Right cardiac atrium (tissue), 5 donors: Measurements from ENCODE around the gene FAM20B. TPM values are rescaled to one million over a fixed set of nuclear protein-coding genes. Genes with fewer than 3 reads are reported as not detected.

ENCODE experiments used
- ATAC-seq, 2 donors: fragments of 200-7000 bp; cut with Tn5 transposase; one replicate each; pipeline versions ENCODE4 v1.8.0 to v1.9.1; 2020; ENCODE audit warnings: moderate library complexity in 2 of 2, mild to moderate bottlenecking in 1 of 2
- DNase-seq, 3 donors: peaks; one replicate each; pipeline ENCODE4 v3.0.0-alpha.2; 2020
- H3K27ac ChIP-seq: one replicate; pipeline ENCODE4 v1.5.1; 2013; ENCODE audit warnings: mild to moderate bottlenecking, low read length, control low read depth, moderate library complexity
- H3K27me3 ChIP-seq: one replicate; pipeline ENCODE4 v1.6.1; 2013; ENCODE audit not compliant: control insufficient read depth, insufficient read depth
- H3K4me1 ChIP-seq: one replicate; pipeline ENCODE4 v1.6.1; 2013; ENCODE audit warnings: low read length; ENCODE audit not compliant: control insufficient read depth, insufficient read depth
- H3K4me3 ChIP-seq: one replicate; pipeline ENCODE4 v1.5.1; 2013; ENCODE audit warnings: low read length, control low read depth
- H3K9me3 ChIP-seq: one replicate; pipeline ENCODE4 v1.6.1; 2013; ENCODE audit warnings: low read length; ENCODE audit not compliant: control insufficient read depth
- WGBS: extraction: QIAGEN DNeasy Blood & Tissue Kit; methylation state at CpG from one replicate; pipeline ENCODE4 v1.1.7; 2013; 5-methylcytosine and 5-hydroxymethylcytosine counted together
- intact Hi-C, 4 donors: fragments of 100-400 bp; cut with DNase I; formaldehyde crosslinking; loops; one replicate each; pipeline versions ENCODE4 v1.11.0 to v1.14.0; 2022 to 2023
- polyA plus RNA-seq: library from polyadenylated mRNA; stranded (reverse); fragments of 200-250 nt; gene quantifications from one replicate; pipeline ENCODE4 v1.2.3, GENCODE V29; 2013
- total RNA-seq, 4 donors: library from RNA; stranded (reverse); fragmentation: NEBNext Ultra II Directional; extraction: Animal tissue kit (Norgen Biotek cat#: 25700); gene quantifications; one replicate each; pipeline ENCODE4 v1.2.1, GENCODE V29; 2021
- donor health status: healthy with polysubstance abuse.
- donor health status: DM: no; HTN: yes; CAD: no.
- donor health status: DM: no; HTN: no; CAD: no.
- donor health status: DM: no; HTN: yes; CAD: no; lungs with severe emphysema.
- donor health status: DM: yes; HTN: yes; CAD: no.

FAM20B gene
- total and polyA plus RNA-seq, 5 donors, result 24.2 to 81.3 (median 61.7) TPM

- intact Hi-C loops, result no loop called here
- DNase-seq (no peak), ATAC-seq (no peak)
- Histone ChIP-seq H3K27ac (no peak overlapping the region), H3K4me3 (no peak overlapping the region), H3K4me1 (peaks cover 7% of the 10 kb centered on the region), H3K27me3 (no peaks in the 10 kb centered on the region), H3K9me3 (no peaks in the 10 kb centered on the region)
- WGBS, result 75% methylated on average over 5 of the region's 5 CpGs
Measured at GRCh38 chr1:179094818-179095217, 69.1 kb downstream of the FAM20B start.

DNA sequence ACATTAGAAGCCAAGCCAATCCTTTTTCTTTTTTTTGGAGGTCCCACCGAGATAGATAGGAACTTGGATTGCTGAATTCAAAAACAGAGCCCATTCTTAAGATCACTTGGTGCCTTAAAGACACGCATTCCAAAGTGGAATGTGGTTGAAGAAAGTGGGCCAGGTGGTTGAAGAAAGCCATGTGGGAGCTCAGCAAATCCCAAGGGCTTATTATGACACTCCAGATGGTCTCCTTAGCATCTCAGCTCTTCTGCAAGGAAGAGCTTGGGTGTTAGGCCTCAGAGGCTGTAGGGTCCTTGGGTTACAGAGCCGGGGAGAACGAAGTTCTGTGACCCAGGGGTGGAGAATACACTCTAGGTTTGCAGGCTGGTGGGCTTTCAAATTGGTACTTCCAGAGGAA, 69.7 kb downstream of the FAM20B start:
- intact Hi-C loops, result no loop called here
- WGBS, result 85% methylated on average over 4 of the region's 4 CpGs
- Histone ChIP-seq H3K27me3 (no peaks in the 10 kb centered on the region), H3K4me1 (peaks cover 7% of the 10 kb centered on the region), H3K4me3 (no peak overlapping the region), H3K27ac (no peak overlapping the region), H3K9me3 (no peaks in the 10 kb centered on the region)
- no peak for DNase-seq
- ATAC-seq, result no peak

DNA sequence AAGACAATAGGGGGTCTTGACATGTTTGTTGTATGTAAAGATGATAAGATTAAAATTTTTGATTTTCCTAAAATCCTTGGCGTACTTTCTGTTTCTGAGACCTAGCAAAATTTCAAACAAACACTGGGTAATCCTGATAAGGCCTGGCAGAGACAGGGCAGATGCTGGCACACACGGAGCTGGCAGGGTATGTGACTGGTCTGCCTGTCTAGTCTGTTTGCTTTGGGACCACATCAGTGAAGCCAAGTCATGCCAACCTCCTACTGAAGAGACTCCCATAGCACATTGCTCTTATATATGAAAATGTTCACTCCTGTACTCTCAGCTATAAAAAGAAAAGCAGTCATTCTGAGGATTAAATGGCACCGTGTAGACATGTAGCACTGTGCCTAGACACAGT, 70.2 kb downstream of the FAM20B start:
- Histone ChIP-seq H3K27ac (no peak overlapping the region), H3K9me3 (no peaks in the 10 kb centered on the region), H3K27me3 (no peaks in the 10 kb centered on the region), H3K4me3 (no peak overlapping the region), H3K4me1 (peaks cover 7% of the 10 kb centered on the region)
- intact Hi-C loops, result no loop called here
- peak in 1 of 2 donors; percentile 38 for ATAC-seq
- 68% methylated on average over 3 of the region's 3 CpGs for WGBS
- no peak for DNase-seq

DNA sequence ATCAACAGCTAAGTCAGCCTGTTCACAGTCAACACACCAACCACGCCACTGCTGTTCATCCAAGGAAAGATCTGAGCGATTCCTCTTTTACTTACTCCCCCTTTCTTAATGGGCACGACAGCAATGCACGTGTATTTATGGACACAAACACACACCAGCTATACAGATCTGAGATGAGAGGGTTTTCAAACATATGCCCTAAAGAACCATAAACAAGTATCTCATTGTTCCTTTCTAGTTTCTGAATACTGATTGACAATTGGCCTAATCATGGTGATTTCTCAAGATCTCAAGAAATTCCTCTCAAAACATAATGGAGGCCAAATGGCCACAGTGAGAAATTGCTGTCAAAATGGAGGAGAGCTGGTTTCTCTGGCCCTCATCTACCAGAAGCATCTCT, 74.2 kb downstream of the FAM20B start:
- DNase-seq (no peak), ATAC-seq (no peak)
- H3K27me3 ChIP-seq, result no peaks in the 10 kb centered on the region
- H3K4me1 ChIP-seq, result no peaks in the 10 kb centered on the region
- H3K27ac ChIP-seq, result no peak overlapping the region
- H3K9me3 ChIP-seq, result no peaks in the 10 kb centered on the region
- intact Hi-C loops, result no loop called here
- WGBS, result 95% methylated on average over 4 of the region's 4 CpGs
- no peak overlapping the region for H3K4me3 ChIP-seq

GRCh38 chr1:179101566-179101965, 75.9 kb downstream of the FAM20B start:
- no peaks in the 10 kb centered on the region for H3K27me3 ChIP-seq
- no peaks in the 10 kb centered on the region for H3K9me3 ChIP-seq
- no peak overlapping the region for H3K4me3 ChIP-seq
- ATAC-seq (no peak), DNase-seq (no peak)
- no peaks in the 10 kb centered on the region for H3K4me1 ChIP-seq
- H3K27ac ChIP-seq, result no peak overlapping the region
- intact Hi-C loops, result no loop called here
- 92% methylated on average over 4 of the region's 4 CpGs for WGBS

GRCh38 chr1:179103999-179104398, 78.3 kb downstream of the FAM20B start:
- DNase-seq (no peak), ATAC-seq (no peak)
- H3K4me3 ChIP-seq, result no peak overlapping the region
- H3K27me3 ChIP-seq, result no peaks in the 10 kb centered on the region
- intact Hi-C loops, result no loop called here
- H3K27ac ChIP-seq, result no peak overlapping the region
- WGBS, result 94% methylated on average over 1 of the region's 1 CpG
- H3K9me3 ChIP-seq, result no peaks in the 10 kb centered on the region
- no peaks in the 10 kb centered on the region for H3K4me1 ChIP-seq

DNA sequence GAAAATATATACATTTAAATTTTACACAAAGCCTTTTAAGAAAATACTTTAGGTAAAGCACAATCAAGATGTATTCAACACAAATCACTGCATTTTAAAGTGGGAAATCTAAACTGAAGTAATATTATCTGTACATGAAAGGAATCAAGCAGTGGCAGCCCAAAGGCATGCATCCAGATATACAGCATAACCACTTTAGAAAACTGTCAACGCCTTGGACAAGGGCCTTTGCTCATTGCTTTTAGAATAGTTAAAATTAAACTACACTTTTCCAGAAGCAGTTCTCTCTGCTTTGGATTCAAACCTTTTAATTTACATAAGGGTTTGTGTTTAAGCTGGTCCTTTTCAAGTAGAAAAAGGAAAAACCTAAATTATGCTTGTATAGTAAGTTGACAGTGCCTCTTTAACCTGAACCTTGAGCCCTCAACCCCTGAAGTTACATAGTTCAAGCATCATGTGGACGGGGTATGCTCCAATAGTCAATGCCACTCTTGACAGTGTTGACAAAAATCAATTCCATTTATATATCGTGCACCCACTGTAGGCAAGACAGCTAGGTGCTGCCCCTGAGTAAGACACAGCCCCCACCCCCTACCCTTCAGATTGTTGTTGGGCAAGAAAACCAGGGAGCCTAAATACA, 79.0 kb downstream of the FAM20B start:
- intact Hi-C loops, result no loop called here
- DNase-seq (no peak), ATAC-seq (no peak)
- no peaks in the 10 kb centered on the region for H3K27me3 ChIP-seq
- 81% methylated on average over 3 of the region's 3 CpGs for WGBS
- no peaks in the 10 kb centered on the region for H3K4me1 ChIP-seq
- H3K9me3 ChIP-seq, result no peaks in the 10 kb centered on the region
- H3K27ac ChIP-seq, result no peak overlapping the region
- no peak overlapping the region for H3K4me3 ChIP-seq

- H3K9me3 ChIP-seq, result no peaks in the 10 kb centered on the region
- no peak for DNase-seq
- H3K4me3 ChIP-seq, result no peak overlapping the region
- intact Hi-C loops, result no loop called here
- no peak overlapping the region for H3K27ac ChIP-seq
- ATAC-seq, result no peak
- H3K4me1 ChIP-seq, result no peaks in the 10 kb centered on the region
- no peaks in the 10 kb centered on the region for H3K27me3 ChIP-seq
- WGBS, result 80% methylated on average over 7 of the region's 7 CpGs
Measured at GRCh38 chr1:179105393-179105792, 79.7 kb downstream of the FAM20B start.

GRCh38 chr1:179107706-179108629, 82.3 kb downstream of the FAM20B start:
- ATAC-seq (peak; percentile 62 to 74), DNase-seq (no peak)
- H3K4me1 ChIP-seq, result no peaks in the 10 kb centered on the region
- 62% methylated on average over 15 of the region's 15 CpGs for WGBS
- H3K27me3 ChIP-seq, result no peaks in the 10 kb centered on the region
- intact Hi-C loops, result no loop called here
- H3K9me3 ChIP-seq, result no peaks in the 10 kb centered on the region
- H3K27ac ChIP-seq, result no peak overlapping the region
- no peak overlapping the region for H3K4me3 ChIP-seq

DNA sequence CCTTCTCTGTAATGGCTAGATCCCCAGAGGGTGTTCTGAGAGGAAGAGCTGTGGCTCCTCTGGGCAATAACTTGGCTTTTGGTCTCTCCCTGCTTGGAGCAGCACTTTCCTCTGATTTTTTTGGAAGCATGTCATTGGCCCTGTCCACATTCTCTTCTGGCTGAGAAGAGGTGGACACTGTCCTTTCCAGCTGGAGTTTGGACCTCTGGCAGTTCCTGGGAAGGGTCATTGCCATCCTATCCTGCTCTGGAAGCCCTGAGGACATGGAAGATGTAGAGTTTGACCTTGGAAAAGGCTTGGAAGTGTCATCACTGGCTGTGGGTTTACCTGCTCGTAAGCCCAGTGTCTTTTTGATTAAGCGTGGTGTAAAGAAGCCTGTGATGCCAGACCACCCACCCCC, 83.0 kb downstream of the FAM20B start:
- WGBS, result 93% methylated on average over 2 of the region's 2 CpGs

GRCh38 chr1:179115181-179115580, 89.5 kb downstream of the FAM20B start:
- intact Hi-C loops, result no loop called here
- no peaks in the 10 kb centered on the region for H3K9me3 ChIP-seq
- 94% methylated on average over 3 of the region's 3 CpGs for WGBS
- H3K27me3 ChIP-seq, result no peaks in the 10 kb centered on the region
- ATAC-seq (no peak), DNase-seq (no peak)
- H3K4me1 ChIP-seq, result no peaks in the 10 kb centered on the region
- no peak overlapping the region for H3K27ac ChIP-seq
- no peak overlapping the region for H3K4me3 ChIP-seq

More for the DNA sequence above, 83.0 kb downstream of the FAM20B start:
- H3K27ac ChIP-seq, result no peak overlapping the region
- DNase-seq, result no peak
- H3K27me3 ChIP-seq, result no peaks in the 10 kb centered on the region
- H3K9me3 ChIP-seq, result no peaks in the 10 kb centered on the region
- no peaks in the 10 kb centered on the region for H3K4me1 ChIP-seq
- no peak for ATAC-seq
- intact Hi-C loops, result no loop called here
- H3K4me3 ChIP-seq, result no peak overlapping the region
